Right lung (tissue), 5 donors: Measurements from ENCODE around the gene MYOCD. TPM values are rescaled to one million over a fixed set of nuclear protein-coding genes. Genes with fewer than 3 reads are reported as not detected.
A peak's percentile ranks its signal among the peaks of the same experiment; 100 is the strongest.

Source experiments
- DNase-seq, 2 donors: peaks; one replicate each; pipeline ENCODE4 v3.0.0-alpha.2; 2013
- polyA plus RNA-seq, 5 donors: library from polyadenylated mRNA; unstranded; fragments of 120-200 nt; gene quantifications; one replicate each; pipeline versions ENCODE4 v1.2.1 to v1.2.3, GENCODE V29; 2013; ENCODE audit warnings: inconsistent platforms in 1 of 5, low replicate concordance in 1 of 5; ENCODE audit not compliant: insufficient read length in 5 of 5, insufficient read depth in 1 of 5

Gene MYOCD
- polyA plus RNA-seq, 5 donors, result 6.1 to 17.1 (median 10.3) TPM

- no peak for DNase-seq
These were observed 43.4 kb downstream of the MYOCD start for GRCh38 chr17:12709063-12709462.

- no peak for DNase-seq
These were observed 46.7 kb downstream of the MYOCD start for GRCh38 chr17:12712415-12712814.

DNA sequence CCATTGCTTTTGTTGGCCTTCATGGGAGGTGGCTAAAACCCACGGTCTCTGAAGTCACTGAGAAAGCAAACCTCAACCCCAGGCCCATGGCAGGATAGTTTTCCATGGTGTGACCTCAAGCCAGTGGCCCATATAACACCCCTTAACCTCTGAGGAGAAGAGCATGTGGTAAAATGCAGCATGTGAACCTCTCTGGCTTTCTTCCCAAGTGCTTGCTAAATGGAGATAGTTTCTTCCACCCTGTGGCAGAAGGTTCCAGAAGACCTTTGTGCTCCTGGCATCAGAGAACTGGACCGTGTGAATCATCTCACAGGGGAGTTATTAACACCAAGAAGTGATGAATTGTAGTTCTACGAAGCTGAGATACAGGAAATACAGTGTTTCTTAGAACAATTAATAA, 47.3 kb downstream of the MYOCD start:
- DNase-seq, result no peak

DNA sequence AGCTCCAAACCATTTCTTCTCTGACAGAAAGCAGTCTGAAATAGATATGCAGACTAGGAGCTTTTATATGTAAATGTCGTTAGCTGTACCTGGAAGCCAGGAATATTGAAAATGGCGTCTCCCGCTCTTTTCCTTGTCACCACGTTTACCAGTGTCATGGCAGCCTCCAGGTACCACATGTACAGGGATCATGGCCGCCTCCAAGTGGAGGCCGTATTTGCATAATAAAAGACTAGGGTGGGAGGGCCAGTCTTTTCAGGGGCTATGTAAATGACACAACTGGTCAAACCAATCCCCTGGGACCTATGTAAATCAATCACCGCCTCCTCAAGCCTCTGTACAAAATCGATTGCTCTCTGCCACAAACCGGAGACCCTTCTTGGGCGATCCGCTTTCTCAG, 54.3 kb downstream of the MYOCD start:
- no peak for DNase-seq

- no peak for DNase-seq
These were observed 55.9 kb downstream of the MYOCD start for GRCh38 chr17:12721581-12721980.

GRCh38 chr17:12722282-12722681, 56.6 kb downstream of the MYOCD start:
- no peak for DNase-seq

DNA sequence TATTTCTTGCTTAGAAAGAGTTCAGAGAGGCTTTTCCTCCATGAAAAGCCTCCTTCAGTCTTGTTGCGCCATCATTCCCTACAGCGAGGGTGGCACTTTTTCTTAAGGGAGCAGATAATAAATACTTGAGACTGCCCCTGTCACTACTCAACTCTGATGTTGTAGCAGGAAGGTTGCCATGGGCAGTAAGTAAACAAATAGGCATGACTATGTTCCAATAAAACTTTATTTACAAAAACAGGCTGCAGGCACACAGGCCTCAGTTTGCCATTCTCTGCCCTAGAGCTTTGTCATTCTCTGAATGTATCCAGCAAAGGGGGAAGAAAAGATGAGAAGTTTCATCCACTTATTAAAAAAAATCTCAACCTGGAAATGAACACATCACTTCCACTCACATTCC, 60.4 kb downstream of the MYOCD start:
- no peak for DNase-seq

- peak; percentile 53 to 59 for DNase-seq
These were observed 61.5 kb downstream of the MYOCD start for GRCh38 chr17:12727076-12727760.

GRCh38 chr17:12727881-12728280, 62.2 kb downstream of the MYOCD start:
- no peak for DNase-seq

DNA sequence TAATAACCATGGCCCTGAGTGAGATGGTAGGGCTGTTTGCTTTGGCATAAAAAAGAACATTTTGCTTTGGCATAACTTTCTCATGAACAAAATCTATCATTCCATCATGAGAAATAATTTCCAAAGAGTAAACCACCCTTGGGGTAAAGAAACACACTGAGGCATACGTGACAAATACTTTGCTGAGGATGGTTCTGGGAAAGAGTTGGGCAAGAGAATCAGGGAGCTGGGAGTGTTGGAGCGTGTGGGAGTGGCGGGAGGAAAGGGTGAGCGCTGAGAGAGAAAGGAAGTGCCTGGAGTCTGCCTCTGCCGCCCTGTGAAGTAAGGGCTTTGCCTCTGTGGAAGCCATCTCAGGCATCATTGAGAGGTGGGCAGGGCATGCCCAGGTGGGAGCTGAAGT, 63.4 kb downstream of the MYOCD start:
- no peak for DNase-seq

DNA sequence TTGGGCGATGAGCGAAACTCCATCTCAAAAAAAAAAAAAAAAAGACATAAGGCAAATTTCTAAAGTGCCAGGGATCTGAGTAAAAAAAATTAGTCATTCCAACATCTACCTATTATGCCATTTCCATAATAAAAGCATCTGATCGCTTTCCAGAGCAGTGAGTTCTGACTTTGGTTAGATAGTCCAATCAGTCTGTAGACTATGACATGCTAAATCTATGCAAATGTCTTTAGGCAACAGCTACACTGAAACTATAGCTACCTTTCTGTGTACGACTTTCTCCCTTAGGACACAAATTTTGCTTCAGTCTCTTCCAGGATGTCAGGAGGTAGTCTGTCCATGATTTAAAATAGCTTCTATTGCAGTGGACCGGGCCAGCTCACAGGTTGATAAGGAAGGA, 64.7 kb downstream of the MYOCD start:
- no peak for DNase-seq

- peak; percentile 42 to 45 for DNase-seq
These were observed 65.3 kb downstream of the MYOCD start for GRCh38 chr17:12730931-12731521.

DNA sequence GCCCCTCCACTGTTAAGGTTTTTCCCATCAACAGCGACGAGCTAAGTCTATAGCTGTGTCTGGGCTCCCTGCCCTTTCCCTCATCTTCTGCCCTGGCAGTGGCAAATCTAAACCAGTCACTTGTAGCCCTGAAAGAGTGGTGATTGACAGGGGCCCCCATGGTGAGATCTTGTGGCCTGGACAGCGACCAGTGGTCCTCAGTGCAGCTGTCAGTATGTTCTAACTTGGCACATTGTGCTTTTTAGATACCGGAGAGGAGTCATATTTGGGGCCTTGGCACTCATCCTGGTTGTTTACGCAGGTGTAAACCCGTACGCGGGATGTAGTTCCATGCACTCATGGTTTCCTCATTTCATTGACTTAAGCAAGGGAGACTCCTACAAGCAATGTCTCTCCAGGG, 66.1 kb downstream of the MYOCD start:
- no peak for DNase-seq

DNA sequence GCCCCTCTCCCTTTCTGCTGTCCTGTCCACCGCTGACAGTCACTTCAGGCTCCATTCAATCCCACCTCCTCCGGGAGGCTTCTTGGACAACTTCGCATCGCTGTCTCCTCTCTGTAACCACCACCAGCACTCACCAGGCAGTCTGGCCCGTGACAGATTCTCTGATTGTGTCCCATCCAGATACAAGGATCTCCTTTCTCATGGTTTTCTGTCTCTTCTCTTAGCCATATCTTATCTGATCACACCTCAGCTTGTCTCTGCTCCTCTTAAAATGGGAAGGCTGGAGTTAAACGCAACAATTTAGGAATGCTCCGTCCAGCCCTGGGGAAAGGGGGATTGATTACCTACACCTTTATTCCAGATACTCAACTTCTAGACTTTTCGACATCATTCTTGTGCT, 66.7 kb downstream of the MYOCD start:
- DNase-seq, result no peak

DNA sequence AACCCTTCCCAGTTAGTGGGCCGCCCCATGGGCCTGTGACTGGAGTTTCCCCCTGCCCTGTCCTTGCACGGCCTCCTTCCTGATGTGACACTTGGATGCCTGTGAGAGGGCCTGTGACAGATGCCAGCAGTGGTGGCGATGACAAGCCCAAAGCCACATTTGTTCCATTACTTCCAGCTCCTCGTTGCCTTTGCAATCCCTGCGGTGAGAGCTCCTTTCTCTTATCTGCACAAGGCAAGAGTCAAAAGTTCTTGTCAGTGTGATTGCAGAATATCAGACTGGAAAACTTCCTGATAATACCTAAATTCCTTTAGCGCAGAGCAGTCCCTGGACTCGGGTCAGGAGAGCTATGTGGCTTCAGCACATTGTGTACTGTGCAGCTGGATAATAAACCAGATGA, 69.2 kb downstream of the MYOCD start:
- no peak for DNase-seq

DNA sequence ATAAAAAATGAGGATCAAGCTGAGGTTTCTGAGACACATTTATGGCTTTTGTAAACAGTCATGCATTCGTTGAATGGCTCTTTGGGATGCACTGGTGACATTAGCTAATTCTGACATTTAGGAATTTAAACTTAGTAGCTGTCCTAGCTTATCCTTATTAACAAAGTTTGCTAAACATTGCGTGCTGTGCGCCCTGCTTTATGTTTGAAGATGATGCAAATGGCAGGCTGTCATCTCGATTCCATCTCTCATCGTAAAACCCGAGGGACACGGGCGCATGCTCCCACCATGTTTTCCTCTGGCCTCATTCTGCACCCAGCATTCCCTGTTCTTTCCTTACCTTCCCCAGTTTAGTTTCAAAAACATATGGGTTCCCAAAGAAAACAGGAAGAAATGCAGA, 69.8 kb downstream of the MYOCD start:
- no peak for DNase-seq

- no peak for DNase-seq
These were observed 70.8 kb downstream of the MYOCD start for GRCh38 chr17:12736526-12736925.

DNA sequence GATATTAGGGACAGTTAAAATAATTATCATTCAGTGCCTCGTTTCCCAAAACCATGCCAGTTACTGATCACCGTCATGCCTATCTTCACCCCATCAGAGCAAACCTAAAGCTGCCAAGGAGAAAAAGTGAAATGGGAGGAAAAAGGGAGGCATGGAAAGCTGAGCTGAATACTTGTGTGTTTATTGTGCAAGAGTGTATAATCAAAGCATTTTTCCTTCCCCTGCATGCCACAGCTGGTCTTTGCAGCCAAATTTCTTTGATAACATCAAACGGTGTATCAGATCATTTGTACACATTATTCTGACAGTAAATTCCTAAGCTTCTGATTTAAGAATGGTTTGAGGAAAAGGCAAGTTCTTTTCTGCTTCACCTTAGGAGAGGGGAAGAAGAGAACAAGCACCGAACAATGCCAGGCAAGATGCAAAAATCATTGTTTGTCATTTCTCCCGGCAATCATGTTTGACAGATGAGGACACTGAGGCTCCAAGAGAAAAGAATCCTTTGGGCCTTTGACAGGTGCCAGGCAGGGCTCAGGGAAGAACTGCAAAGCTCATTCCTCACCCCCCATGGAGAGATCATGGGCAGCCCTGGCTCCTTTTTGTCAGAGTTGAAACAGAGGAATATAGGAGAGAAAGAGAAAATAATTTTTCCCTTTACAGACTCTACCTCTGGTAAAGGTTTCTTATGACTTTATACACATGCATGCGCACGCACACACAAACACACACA, 72.2 kb downstream of the MYOCD start:
- DNase-seq, result no peak

DNA sequence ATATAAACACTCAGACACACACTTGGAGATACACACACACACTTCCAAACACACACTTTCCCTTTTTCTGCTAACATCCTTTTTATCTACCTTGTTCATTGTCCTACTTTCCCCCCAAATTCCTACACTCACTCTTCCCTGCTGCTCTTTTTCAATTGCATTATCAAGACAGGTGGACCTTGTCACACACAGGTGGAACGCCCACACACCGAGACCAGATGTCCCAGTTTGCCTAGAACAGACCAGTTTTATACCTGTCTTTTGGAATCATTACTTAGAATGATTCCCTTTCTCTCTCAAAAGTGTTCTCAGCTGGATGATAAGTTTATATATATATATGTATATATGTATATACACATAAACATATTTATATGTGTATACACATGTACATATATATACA, 72.9 kb downstream of the MYOCD start:
- DNase-seq, result no peak

DNA sequence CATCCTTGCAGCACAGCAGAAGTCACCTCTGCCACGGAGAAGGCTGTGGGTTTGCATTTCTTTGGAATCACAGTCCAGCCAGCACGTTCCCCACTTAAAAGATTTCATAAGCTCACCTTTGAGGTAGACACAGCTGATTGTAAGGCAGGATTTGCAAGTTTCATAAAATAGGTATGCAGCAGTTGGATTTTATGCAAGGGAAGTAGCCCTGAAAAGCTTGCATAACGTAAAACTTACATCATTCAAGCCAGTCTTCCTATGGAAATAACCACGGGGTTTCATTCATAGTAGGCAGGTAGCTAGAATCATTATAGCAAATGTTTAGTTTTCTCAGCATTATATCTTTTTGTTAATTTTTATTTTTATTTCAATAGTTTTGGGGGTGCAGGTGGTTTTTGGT, 73.8 kb downstream of the MYOCD start:
- no peak for DNase-seq

DNA sequence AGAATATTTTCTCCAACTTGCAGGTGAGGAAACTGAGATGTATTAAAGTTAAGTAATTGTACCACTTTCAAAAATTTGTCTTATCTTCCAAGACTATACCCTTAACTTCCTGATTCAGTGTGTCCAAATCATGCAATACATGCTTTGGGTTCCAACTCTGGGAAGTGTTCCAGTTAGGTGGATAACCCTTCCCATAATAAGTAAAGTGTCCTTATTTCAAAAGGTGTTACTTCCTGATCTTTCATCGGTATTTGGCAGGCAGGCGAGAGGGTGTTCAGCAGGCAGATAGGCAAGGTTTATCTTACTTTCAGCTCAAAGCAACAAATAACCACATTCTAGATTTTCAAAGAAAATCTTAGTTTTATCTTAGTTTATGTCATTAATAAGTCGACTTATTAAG, 77.4 kb downstream of the MYOCD start:
- no peak for DNase-seq

DNA sequence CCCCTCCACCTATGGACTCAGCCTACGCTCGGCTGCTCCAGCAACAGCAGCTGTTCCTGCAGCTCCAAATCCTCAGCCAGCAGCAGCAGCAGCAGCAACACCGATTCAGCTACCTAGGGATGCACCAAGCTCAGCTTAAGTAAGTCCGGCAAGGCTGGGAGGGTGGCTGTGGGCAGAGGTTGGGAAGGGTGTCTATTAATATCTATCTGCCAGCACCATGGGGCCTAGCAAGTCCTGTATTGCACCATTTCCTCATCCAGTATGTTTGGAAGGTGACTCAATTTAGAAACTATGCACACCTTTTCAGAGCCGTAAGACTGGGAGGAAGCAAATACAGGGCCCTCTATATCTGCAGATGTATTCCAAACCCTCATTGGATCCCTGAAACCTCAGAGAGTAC, 78.6 kb downstream of the MYOCD start:
- DNase-seq, result no peak

DNA sequence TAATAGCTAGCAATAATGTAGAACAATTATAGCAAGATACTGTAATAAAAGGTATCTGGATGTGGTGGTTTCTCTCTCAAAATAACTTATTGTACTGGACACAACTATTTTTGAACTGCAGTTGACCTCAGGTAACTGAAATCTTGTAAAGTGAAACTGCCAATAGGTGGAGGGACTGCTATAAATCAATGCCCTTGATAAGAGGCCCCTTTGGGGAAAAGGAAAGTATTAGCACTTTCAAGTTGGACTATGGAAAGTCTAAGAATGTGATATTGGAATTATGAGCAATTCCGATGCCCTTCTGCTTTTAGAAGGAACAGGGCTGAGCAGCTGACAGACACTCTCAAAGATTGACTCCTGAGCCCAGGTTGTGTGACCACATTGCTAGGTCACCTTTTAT, 79.1 kb downstream of the MYOCD start:
- DNase-seq, result no peak
